ENCODE data around the gene PJA2.

The PJA2 gene

GRCh38 chr5:109351988-109352864 is 57.5 kb downstream of the PJA2 start:
- H3K4me3 ChIP-seq (replicated peaks; ENCODE audit: insufficient read depth, low read length) = no peak overlapping the region
- no peaks in the 10 kb centered on the region for H3K27me3 ChIP-seq (ENCODE audit: insufficient read depth, poor library complexity, severe bottlenecking)
- TF ChIP-seq SPI1 (IDR thresholded peaks at IDR 0.05; ENCODE audit: borderline replicate concordance, low read depth) = no peak
- TF ChIP-seq REST (IDR thresholded peaks at IDR 0.05; ENCODE audit: insufficient replicate concordance, low read depth) = no peak
- TF ChIP-seq POLR2AphosphoS5 (IDR thresholded peaks at IDR 0.05; ENCODE audit: low read depth) = no peak
- TF ChIP-seq CTCF (IDR thresholded peaks at IDR 0.05; ENCODE audit: insufficient read depth, low read length) = no peak
- TF ChIP-seq GABPA (IDR thresholded peaks at IDR 0.05; ENCODE audit: low read depth) = no peak
- DNase-seq (ENCODE audit: low read depth in 1 of 2, low spot score in 1 of 2) = no peak
- H3K27ac ChIP-seq (replicated peaks) = no peak overlapping the region

GRCh38 chr5:109350537-109351270 is 59.1 kb downstream of the PJA2 start:
- DNase-seq (ENCODE audit: low read depth in 1 of 2, low spot score in 1 of 2) = no peak
- Histone ChIP-seq H3K27me3 (ENCODE audit: insufficient read depth, poor library complexity, severe bottlenecking) (no peaks in the 10 kb centered on the region), H3K27ac (replicated peaks) (no peak overlapping the region), H3K4me3 (replicated peaks; ENCODE audit: insufficient read depth, low read length) (no peak overlapping the region)
- TF ChIP-seq POLR2AphosphoS5 (IDR thresholded peaks at IDR 0.05; ENCODE audit: low read depth) (no peak), REST (IDR thresholded peaks at IDR 0.05; ENCODE audit: insufficient replicate concordance, low read depth) (no peak), SPI1 (IDR thresholded peaks at IDR 0.05; ENCODE audit: borderline replicate concordance, low read depth) (no peak), CTCF (IDR thresholded peaks at IDR 0.05; ENCODE audit: insufficient read depth, low read length) (no peak), GABPA (IDR thresholded peaks at IDR 0.05; ENCODE audit: low read depth) (no peak)

GRCh38 chr5:109349388-109349787 is 60.4 kb downstream of the PJA2 start:
- no peak for DNase-seq (ENCODE audit: low read depth in 1 of 2, low spot score in 1 of 2)
- Histone ChIP-seq H3K27me3 (ENCODE audit: insufficient read depth, poor library complexity, severe bottlenecking) (no peaks in the 10 kb centered on the region), H3K27ac (replicated peaks) (no peak overlapping the region), H3K4me3 (replicated peaks; ENCODE audit: insufficient read depth, low read length) (no peak overlapping the region)
- TF ChIP-seq REST (IDR thresholded peaks at IDR 0.05; ENCODE audit: insufficient replicate concordance, low read depth) (no peak), GABPA (IDR thresholded peaks at IDR 0.05; ENCODE audit: low read depth) (no peak), SPI1 (IDR thresholded peaks at IDR 0.05; ENCODE audit: borderline replicate concordance, low read depth) (no peak), CTCF (IDR thresholded peaks at IDR 0.05; ENCODE audit: insufficient read depth, low read length) (no peak), POLR2AphosphoS5 (IDR thresholded peaks at IDR 0.05; ENCODE audit: low read depth) (no peak)

All from HL-60 (cell line).